ENCODE measurements around the gene APP.

APP gene

DNA sequence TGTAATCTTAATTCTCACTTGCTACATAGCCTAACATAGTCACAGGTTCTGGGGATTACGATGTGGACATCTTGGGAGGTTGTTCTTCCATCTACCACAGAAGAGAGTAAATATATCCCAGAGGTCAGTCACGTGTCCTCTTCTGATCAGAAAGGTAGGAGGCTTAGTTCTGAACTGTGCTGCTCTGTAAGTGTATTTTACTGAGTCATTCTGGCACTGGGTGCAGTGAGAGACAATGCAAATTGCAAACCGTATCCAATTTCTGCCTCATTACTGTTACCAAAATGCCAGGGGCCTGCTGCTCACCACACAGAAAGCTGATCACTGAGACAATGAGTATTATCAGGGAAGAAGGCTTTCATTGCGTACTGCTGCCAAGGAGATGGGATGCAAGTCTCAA is 331.8 kb downstream of the APP start:
- H3K27me3 ChIP-seq (ENCODE audit: control insufficient read depth, insufficient read depth, low read length) = no peaks in the 10 kb centered on the region
- no peak overlapping the region for H3K4me2 ChIP-seq (ENCODE audit: low read length)
- no peaks in the 10 kb centered on the region for H3K79me2 ChIP-seq
- no peak overlapping the region for H3K9ac ChIP-seq
- H3K27ac ChIP-seq = no peak overlapping the region
- H3K4me1 ChIP-seq = no peaks in the 10 kb centered on the region
- no peaks in the 10 kb centered on the region for H3K36me3 ChIP-seq (ENCODE audit: control insufficient read depth, insufficient read depth, low read length)
- TF ChIP-seq, protein P1, sequence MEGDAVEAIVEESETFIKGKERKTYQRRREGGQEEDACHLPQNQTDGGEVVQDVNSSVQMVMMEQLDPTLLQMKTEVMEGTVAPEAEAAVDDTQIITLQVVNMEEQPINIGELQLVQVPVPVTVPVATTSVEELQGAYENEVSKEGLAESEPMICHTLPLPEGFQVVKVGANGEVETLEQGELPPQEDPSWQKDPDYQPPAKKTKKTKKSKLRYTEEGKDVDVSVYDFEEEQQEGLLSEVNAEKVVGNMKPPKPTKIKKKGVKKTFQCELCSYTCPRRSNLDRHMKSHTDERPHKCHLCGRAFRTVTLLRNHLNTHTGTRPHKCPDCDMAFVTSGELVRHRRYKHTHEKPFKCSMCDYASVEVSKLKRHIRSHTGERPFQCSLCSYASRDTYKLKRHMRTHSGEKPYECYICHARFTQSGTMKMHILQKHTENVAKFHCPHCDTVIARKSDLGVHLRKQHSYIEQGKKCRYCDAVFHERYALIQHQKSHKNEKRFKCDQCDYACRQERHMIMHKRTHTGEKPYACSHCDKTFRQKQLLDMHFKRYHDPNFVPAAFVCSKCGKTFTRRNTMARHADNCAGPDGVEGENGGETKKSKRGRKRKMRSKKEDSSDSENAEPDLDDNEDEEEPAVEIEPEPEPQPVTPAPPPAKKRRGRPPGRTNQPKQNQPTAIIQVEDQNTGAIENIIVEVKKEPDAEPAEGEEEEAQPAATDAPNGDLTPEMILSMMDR (IDR thresholded peaks at IDR 0.05) = no peak
- no peak overlapping the region for H2AFZ ChIP-seq
- no peak overlapping the region for H3K4me3 ChIP-seq (ENCODE audit: low read depth, low read length)
- H3K9me3 ChIP-seq (ENCODE audit: control insufficient read depth, low read length) = no peaks in the 10 kb centered on the region

DNA sequence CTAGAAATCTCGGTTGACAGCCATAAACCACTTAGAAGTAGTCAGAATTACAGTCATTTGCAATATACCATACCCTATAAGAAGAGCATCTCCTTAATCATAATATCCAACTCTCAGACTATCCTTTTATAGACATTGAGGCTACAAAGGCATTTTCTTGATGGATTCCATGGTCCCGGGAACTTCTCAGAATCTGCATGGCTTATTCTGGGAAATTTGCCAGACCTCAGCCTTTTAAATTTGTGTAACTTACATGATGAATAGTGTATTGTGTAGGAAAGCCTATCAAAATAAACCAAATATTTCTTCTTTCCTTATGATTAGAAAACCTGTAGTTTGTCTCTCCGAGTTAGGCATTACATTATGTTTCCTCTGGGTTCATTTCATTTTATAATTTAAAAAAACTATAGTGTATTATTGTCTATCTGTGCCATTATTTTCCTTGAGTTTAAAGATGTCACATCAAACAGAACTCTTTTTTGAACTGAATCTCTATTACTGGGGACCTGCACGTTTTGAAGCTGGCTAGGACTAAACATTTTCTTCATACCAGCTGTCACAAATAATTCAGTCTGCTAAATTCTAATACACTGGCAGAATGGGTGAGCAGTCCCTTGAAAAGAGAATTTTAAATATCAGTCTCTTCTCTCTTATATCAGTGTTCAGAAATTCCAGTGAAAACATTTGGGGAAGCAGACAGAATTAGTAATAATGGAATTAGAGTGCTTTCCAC is 332.9 kb downstream of the APP start:
- Histone ChIP-seq H3K79me2 (no peaks in the 10 kb centered on the region), H3K27me3 (ENCODE audit: control insufficient read depth, insufficient read depth, low read length) (no peaks in the 10 kb centered on the region), H3K36me3 (ENCODE audit: control insufficient read depth, insufficient read depth, low read length) (no peaks in the 10 kb centered on the region), H3K4me3 (ENCODE audit: low read depth, low read length) (no peak overlapping the region), H3K4me1 (no peaks in the 10 kb centered on the region), H3K9me3 (ENCODE audit: control insufficient read depth, low read length) (no peaks in the 10 kb centered on the region), H3K4me2 (ENCODE audit: low read length) (no peak overlapping the region), H3K27ac (no peak overlapping the region), H3K9ac (no peak overlapping the region), H2AFZ (no peak overlapping the region)
- TF ChIP-seq, protein P1 (IDR thresholded peaks at IDR 0.05) = no peak

DNA sequence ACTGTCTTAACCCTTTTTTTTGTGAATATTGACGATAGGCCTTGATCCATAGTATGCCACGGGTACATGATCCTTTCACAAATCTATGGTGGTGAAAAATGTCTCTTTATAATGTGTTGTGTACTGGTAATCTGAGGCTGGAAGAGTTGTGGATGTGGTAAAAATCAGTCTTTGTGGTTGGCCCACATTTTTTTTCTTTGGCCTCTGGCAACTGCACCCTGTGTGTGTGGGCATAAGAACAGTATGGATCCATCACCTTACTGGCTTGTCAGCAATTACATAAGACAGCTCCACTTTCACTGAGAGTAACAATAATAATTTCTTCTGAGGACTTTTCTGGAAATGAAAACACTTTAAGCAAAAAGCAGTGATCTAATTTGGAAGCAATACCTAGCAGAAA is 334.2 kb downstream of the APP start:
- Histone ChIP-seq H3K36me3 (ENCODE audit: control insufficient read depth, insufficient read depth, low read length) (no peaks in the 10 kb centered on the region), H3K27me3 (ENCODE audit: control insufficient read depth, insufficient read depth, low read length) (no peaks in the 10 kb centered on the region), H3K4me2 (ENCODE audit: low read length) (no peak overlapping the region), H2AFZ (no peak overlapping the region), H3K79me2 (no peaks in the 10 kb centered on the region), H3K4me3 (ENCODE audit: low read depth, low read length) (no peak overlapping the region), H3K27ac (no peak overlapping the region), H3K9ac (no peak overlapping the region), H3K4me1 (no peaks in the 10 kb centered on the region), H3K9me3 (ENCODE audit: control insufficient read depth, low read length) (no peaks in the 10 kb centered on the region)
- TF ChIP-seq, protein P1 (IDR thresholded peaks at IDR 0.05) = no peak

DNA sequence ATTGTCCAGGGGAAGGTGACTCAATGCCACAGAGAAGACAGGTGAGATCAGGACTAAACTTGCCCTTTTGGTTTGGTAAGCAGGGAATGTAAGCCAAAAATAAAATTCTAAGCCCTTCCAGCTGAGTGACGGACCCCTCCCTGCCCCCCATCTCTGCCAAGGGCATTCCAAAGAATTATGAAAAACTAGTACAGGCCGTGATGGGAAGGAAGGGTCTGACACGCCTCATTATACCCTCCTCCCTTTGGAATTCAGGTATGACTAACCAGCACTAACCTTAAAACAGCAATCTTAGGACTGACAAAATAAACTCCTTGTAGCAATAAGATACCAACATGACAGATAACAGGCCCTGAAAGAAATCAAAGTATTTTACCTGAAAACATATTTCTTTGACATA is 336.2 kb downstream of the APP start:
- H3K4me2 ChIP-seq (ENCODE audit: low read length) = no peak overlapping the region
- no peaks in the 10 kb centered on the region for H3K27me3 ChIP-seq (ENCODE audit: control insufficient read depth, insufficient read depth, low read length)
- H3K9ac ChIP-seq = no peak overlapping the region
- H3K4me1 ChIP-seq = no peaks in the 10 kb centered on the region
- no peaks in the 10 kb centered on the region for H3K36me3 ChIP-seq (ENCODE audit: control insufficient read depth, insufficient read depth, low read length)
- no peaks in the 10 kb centered on the region for H3K79me2 ChIP-seq
- no peak overlapping the region for H3K4me3 ChIP-seq (ENCODE audit: low read depth, low read length)
- TF ChIP-seq, protein P1 (IDR thresholded peaks at IDR 0.05) = no peak
- H3K27ac ChIP-seq = no peak overlapping the region
- no peak overlapping the region for H2AFZ ChIP-seq
- H3K9me3 ChIP-seq (ENCODE audit: control insufficient read depth, low read length) = no peaks in the 10 kb centered on the region

Data from parathyroid adenoma (tissue), 2 donors.